Measurements from ENCODE around the gene PRKAG1. TPM values are rescaled to one million over a fixed set of nuclear protein-coding genes. Genes with fewer than 3 reads are reported as not detected.

Gene PRKAG1
- total and polyA plus RNA-seq, 2 donors (not counting 1 experiment from before 2014, with no cell fraction given), result 28.5 to 60.0 TPM

- Histone ChIP-seq H3K4me2 (replicated peaks; ENCODE audit: low read depth, low read length, poor library complexity, severe bottlenecking) (peak overlapping the region; percentile 76), H3K9ac (ENCODE audit: low read length) (no peak overlapping the region), H3K27me3 (replicated peaks in 1 of 4; ENCODE audit: control extremely low read depth in 1 of 4, control insufficient read depth in 3 of 4, insufficient read depth in 4 of 4, low read length in 3 of 4) (peaks cover 0 to 53% (median 41%) of the 10 kb centered on the region in 4 experiments), H3K27ac (ENCODE audit: low read length in 2 of 2) (no peak overlapping the region), H4K20me1 (ENCODE audit: control insufficient read depth, insufficient read depth, low read length, poor library complexity, severe bottlenecking) (peaks cover 27% of the 10 kb centered on the region), H3K4me1 (ENCODE audit: control insufficient read depth in 2 of 2, insufficient read depth in 2 of 2, low read length in 2 of 2) (peaks cover 47 to 51% of the 10 kb centered on the region in 2 donors), H3K9me3 (ENCODE audit: control extremely low read depth in 1 of 3, control insufficient read depth in 2 of 3, insufficient read depth in 1 of 3, low read length in 2 of 3) (peaks cover 0 to 25% (median 0%) of the 10 kb centered on the region in 3 donors), H3K36me3 (replicated peaks in 1 of 2; ENCODE audit: control extremely low read depth in 1 of 2, control insufficient read depth in 1 of 2, extremely low read depth in 1 of 2, insufficient read depth in 2 of 2, low read length in 1 of 2) (no peaks in the 10 kb centered on the region), H3K4me3 (ENCODE audit: control extremely low read depth in 1 of 5, extremely low read depth in 1 of 5, insufficient read depth in 1 of 5, low read depth in 2 of 5, low read length in 4 of 5) (peak overlapping the region in 1 of 5 experiments; percentile 5), H3K79me2 (ENCODE audit: control insufficient read depth, insufficient read depth, low read length) (no peaks in the 10 kb centered on the region), H2AFZ (ENCODE audit: insufficient read depth, low read depth, low read length, poor library complexity, severe bottlenecking) (peak overlapping the region; percentile 57)
- ATAC-seq (ENCODE audit: low read depth) (no peak), DNase-seq (peak; percentile 37)
- ChIA-PET POLR2A (interaction anchor here (3.1 kb wide), 1 partner anchor 9 kb away, joined by 9 read pairs; no protein-coding TSS in a partner anchor), CTCF (interaction anchor here (7.2 kb wide), 1 partner anchor 9 kb away, joined by 71 read pairs; the partner anchor contains the start of gene WNT1)
- intact Hi-C loops (cut with micrococcal nuclease), result loop anchor here (1.0 kb wide), 1 partner anchor 7 kb away; the partner anchor contains the start of gene WNT1
- H3K4me3 Mint-ChIP-seq, result peak overlapping the region; percentile 80
- WGBS (ENCODE audit: insufficient coverage), result 26% methylated on average over 5 of the region's 10 CpGs
- H3K9me3 Mint-ChIP-seq (ENCODE audit: insufficient read depth), result no peaks in the 10 kb centered on the region
- no peak overlapping the region for H3K27ac Mint-ChIP-seq
- H3K4me1 Mint-ChIP-seq, result peaks cover 40% of the 10 kb centered on the region
- H3K27me3 Mint-ChIP-seq, result peaks cover 46% of the 10 kb centered on the region
- TF ChIP-seq CTCF (IDR thresholded peaks at IDR 0.05) (no peak), EZH2 (IDR thresholded peaks at IDR 0.05; ENCODE audit: borderline replicate concordance, insufficient read depth, low read depth, low read length, poor library complexity, severe bottlenecking) (no peak)
Measured at GRCh38 chr12:48970702-48971334, 47.8 kb downstream of the PRKAG1 start.

Measured in B cell (primary cell).